Cardiac fibroblast (primary cell): ENCODE results near the gene HLA-DOA.

Experiments
- DNase-seq, 2 donors: peaks; one replicate each; pipeline versions ENCODE4 v3.0.0 to v3.0.0-alpha.2; 2010; ENCODE audit warnings: low read depth in 2 of 2
- H3K4me3 ChIP-seq, 2 donors: replicated peaks in 1 of 2; 1 replicate in 1 of 2; 2 replicates in 1 of 2; pipeline ENCODE4 v1.5.1; 2011; ENCODE audit warnings: low read depth in 2 of 2, low read length in 2 of 2, mild to moderate bottlenecking in 2 of 2, moderate library complexity in 1 of 2
- TF ChIP-seq, protein P1 (sequence below): IDR thresholded peaks from one replicate; pipeline ENCODE4 v1.5.1; 2011; ENCODE audit warnings: low read depth, mild to moderate bottlenecking, low read length, inconsistent platforms

The HLA-DOA gene

DNA sequence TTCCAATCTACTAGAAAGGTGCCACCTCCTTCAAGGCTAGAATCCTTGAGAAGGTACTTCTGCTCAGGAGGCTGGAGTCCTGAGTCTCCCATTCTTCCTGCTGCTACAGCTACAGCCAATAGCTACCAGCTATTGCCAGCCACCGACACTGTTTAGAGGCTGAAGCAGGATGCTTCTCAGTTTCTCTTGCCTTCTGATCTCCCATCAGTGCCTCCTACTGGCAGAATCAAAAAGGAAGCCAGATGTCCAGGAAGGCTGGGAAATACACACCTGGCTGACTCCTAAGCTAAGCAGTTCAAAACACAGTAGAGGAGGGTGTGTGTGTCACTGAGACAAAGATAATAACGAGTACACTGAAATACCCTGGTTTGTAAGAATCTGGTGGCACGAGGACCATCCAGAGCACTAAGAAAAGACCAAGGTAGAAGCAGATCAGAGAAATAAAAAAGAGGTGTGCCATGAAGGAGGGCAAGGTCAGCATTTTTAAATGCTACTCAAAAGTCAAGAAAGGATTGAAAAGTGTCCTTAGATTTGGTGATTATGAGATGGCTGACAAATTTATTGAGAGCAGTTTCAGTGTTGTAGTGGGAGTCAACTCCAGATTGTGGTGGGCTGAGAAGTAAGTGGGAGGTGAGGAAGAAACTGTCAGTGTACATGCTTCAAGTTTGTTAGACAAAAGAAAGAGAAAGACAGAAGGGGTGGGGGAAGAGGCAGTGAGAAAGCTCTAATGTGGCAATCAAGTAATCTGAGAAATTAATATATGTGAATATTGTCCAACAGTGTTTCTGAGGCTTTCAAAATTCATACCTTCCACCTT, 54.2 kb downstream of the HLA-DOA start:
- H3K4me3 ChIP-seq, result no peak overlapping the region
- peak; percentile 26 to 42 for DNase-seq
- TF ChIP-seq, protein P1, sequence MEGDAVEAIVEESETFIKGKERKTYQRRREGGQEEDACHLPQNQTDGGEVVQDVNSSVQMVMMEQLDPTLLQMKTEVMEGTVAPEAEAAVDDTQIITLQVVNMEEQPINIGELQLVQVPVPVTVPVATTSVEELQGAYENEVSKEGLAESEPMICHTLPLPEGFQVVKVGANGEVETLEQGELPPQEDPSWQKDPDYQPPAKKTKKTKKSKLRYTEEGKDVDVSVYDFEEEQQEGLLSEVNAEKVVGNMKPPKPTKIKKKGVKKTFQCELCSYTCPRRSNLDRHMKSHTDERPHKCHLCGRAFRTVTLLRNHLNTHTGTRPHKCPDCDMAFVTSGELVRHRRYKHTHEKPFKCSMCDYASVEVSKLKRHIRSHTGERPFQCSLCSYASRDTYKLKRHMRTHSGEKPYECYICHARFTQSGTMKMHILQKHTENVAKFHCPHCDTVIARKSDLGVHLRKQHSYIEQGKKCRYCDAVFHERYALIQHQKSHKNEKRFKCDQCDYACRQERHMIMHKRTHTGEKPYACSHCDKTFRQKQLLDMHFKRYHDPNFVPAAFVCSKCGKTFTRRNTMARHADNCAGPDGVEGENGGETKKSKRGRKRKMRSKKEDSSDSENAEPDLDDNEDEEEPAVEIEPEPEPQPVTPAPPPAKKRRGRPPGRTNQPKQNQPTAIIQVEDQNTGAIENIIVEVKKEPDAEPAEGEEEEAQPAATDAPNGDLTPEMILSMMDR, result peak; percentile 45

DNA sequence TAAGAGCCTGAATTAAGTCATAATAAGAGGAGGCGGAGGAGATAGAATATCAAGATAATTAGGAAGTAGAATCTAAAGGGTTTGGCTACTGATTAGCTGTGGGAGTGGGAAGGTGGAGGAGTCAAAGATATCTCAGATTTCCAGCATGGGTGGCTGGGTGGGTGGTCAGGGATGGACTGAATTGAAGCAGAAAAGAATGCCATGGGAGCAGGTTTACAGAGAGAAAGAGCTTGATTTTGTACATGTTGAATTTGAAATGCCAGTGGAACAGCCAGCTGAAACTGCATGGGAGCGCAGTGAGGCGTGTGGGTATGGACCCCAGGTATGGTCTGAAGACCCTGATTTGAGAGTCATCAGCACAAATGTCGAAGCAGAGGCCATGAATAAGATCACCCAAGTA, 55.1 kb downstream of the HLA-DOA start:
- H3K4me3 ChIP-seq, result no peak overlapping the region
- TF ChIP-seq, protein P1, result no peak
- no peak for DNase-seq
